Measurements from ENCODE around the gene SHE. TPM values are rescaled to one million over a fixed set of nuclear protein-coding genes. Genes with fewer than 3 reads are reported as not detected.

The SHE gene
- total and polyA plus RNA-seq, 4 donors = 3.1 to 7.5 (median 4.7) TPM

Other genes with a start within 250 kb of the SHE start
- 10 to 100 TPM; 37.5 to 59.5 TPM for gene HAX1, start 229.8 kb downstream of the SHE start, total RNA-seq
- gene HAX1, start 229.8 kb downstream of the SHE start, polyA plus RNA-seq = 10 to 100 TPM; 59.1 to 91.2 TPM
- gene AQP10, start 181.3 kb downstream of the SHE start, total RNA-seq = under 1 TPM in 1 of 2 donors, not detected in 1; 0.14 TPM
- gene AQP10, start 181.3 kb downstream of the SHE start, polyA plus RNA-seq = not detected
- gene ATP8B2, start 176.9 kb downstream of the SHE start, total RNA-seq = 10 to 100 TPM in 1 of 2 donors, 1 to 10 TPM in 1; 6.1 to 16.2 TPM
- 1 to 10 TPM in 1 of 2 donors, under 1 TPM in 1; 0.75 to 4.5 TPM for gene ATP8B2, start 176.9 kb downstream of the SHE start, polyA plus RNA-seq
- gene IL6R, start 97.1 kb downstream of the SHE start, total RNA-seq = 10 to 100 TPM; 47.0 to 67.6 TPM
- gene IL6R, start 97.1 kb downstream of the SHE start, polyA plus RNA-seq = 10 to 100 TPM; 18.8 to 23.6 TPM
- 1 to 10 TPM in 1 of 2 donors, under 1 TPM in 1; 0.23 to 1.5 TPM for gene TDRD10, start 193 bp downstream of the SHE start, total RNA-seq
- under 1 TPM; 0.58 to 0.97 TPM for gene TDRD10, start 193 bp downstream of the SHE start, polyA plus RNA-seq
- 10 to 100 TPM in 1 of 2 donors, 1 to 10 TPM in 1; 8.2 to 18.7 TPM for gene UBE2Q1, start 56.2 kb upstream of the SHE start, total RNA-seq
- 10 to 100 TPM in 1 of 2 donors, 1 to 10 TPM in 1; 9.8 to 22.0 TPM for gene UBE2Q1, start 56.2 kb upstream of the SHE start, polyA plus RNA-seq
- gene CHRNB2, start 65.4 kb upstream of the SHE start, total RNA-seq = under 1 TPM in 1 of 2 donors, not detected in 1; under 0.01 TPM
- under 1 TPM; 0.01 to 0.06 TPM for gene CHRNB2, start 65.4 kb upstream of the SHE start, polyA plus RNA-seq
- 10 to 100 TPM; 51.1 to 76.1 TPM for gene ADAR, start 105.8 kb upstream of the SHE start, total RNA-seq
- 10 to 100 TPM; 39.3 to 51.1 TPM for gene ADAR, start 105.8 kb upstream of the SHE start, polyA plus RNA-seq

Measured in liver (tissue), 4 donors.